Measurements from ENCODE around the gene LRRC7.

LRRC7 gene

DNA sequence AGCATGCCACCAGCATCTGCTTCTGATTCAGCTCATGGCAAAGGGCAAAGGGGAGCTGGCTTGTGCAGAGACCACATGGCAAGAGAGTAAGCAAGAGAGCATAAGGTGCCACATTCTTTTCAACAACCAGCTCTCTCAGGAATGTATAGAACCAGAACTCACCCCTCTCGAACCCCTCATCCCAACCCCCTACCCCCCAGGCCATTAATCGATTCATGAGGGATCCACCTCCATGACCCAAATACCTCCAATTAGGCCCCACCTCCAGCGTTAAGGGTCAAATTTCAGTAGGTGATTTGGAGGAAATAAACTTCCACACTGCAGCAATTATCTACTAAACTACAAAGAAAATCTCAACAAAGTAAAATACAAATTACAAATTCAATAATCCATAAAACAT is 32.2 kb upstream of the LRRC7 start:
- Histone ChIP-seq H3K36me3 (ENCODE audit: control insufficient read depth, insufficient read depth, low read length) (no peaks in the 10 kb centered on the region), H3K9me3 (ENCODE audit: control insufficient read depth, low read length) (no peaks in the 10 kb centered on the region), H3K4me3 (ENCODE audit: insufficient read depth, low read depth, low read length) (no peak overlapping the region), H3K27ac (ENCODE audit: insufficient read depth, low read depth, low read length, poor library complexity, severe bottlenecking) (no peak overlapping the region), H3K27me3 (ENCODE audit: control insufficient read depth, insufficient read depth, low read length, poor library complexity, severe bottlenecking) (no peaks in the 10 kb centered on the region), H3K4me1 (ENCODE audit: control insufficient read depth, insufficient read depth, low read length) (no peaks in the 10 kb centered on the region)
- WGBS, 2 experiments: 81 to 82% methylated on average over 3 of the region's 3 CpGs

DNA sequence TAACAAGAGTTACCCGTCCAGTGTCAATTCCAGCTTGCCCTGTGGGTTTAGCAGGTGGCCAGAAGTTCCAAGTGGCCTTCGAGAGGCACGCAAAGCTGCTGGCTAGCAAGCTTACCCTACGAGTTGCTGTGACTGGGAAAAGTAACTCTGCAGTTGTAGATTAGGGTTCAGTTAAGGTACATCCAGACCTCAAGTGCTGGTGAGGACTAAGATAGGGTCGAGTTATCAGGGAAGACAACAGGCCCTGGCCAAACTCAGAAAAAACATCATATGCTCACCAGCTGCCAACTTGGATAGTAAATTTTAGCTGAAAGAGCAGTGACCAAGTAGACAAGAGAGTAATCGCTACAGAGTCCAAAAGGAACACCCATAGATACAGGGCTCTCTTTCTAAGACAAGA is 27.7 kb upstream of the LRRC7 start:
- H3K4me3 ChIP-seq (ENCODE audit: insufficient read depth, low read depth, low read length): no peak overlapping the region
- no peaks in the 10 kb centered on the region for H3K9me3 ChIP-seq (ENCODE audit: control insufficient read depth, low read length)
- H3K36me3 ChIP-seq (ENCODE audit: control insufficient read depth, insufficient read depth, low read length): no peaks in the 10 kb centered on the region
- H3K27ac ChIP-seq (ENCODE audit: insufficient read depth, low read depth, low read length, poor library complexity, severe bottlenecking): no peak overlapping the region
- no peaks in the 10 kb centered on the region for H3K4me1 ChIP-seq (ENCODE audit: control insufficient read depth, insufficient read depth, low read length)
- 88 to 89% methylated on average over 6 of the region's 6 CpGs for WGBS, 2 experiments
- no peaks in the 10 kb centered on the region for H3K27me3 ChIP-seq (ENCODE audit: control insufficient read depth, insufficient read depth, low read length, poor library complexity, severe bottlenecking)

GRCh38 chr1:69551476-69552324 is 16.0 kb upstream of the LRRC7 start:
- Histone ChIP-seq H3K4me1 (ENCODE audit: control insufficient read depth, insufficient read depth, low read length) (no peaks in the 10 kb centered on the region), H3K4me3 (ENCODE audit: insufficient read depth, low read depth, low read length) (no peak overlapping the region), H3K9me3 (ENCODE audit: control insufficient read depth, low read length) (no peaks in the 10 kb centered on the region), H3K36me3 (ENCODE audit: control insufficient read depth, insufficient read depth, low read length) (no peaks in the 10 kb centered on the region), H3K27me3 (ENCODE audit: control insufficient read depth, insufficient read depth, low read length, poor library complexity, severe bottlenecking) (no peaks in the 10 kb centered on the region), H3K27ac (ENCODE audit: insufficient read depth, low read depth, low read length, poor library complexity, severe bottlenecking) (no peak overlapping the region)
- 88% methylated on average over 8 of the region's 8 CpGs for WGBS, 2 experiments

- Histone ChIP-seq H3K36me3 (ENCODE audit: control insufficient read depth, insufficient read depth, low read length) (no peaks in the 10 kb centered on the region), H3K4me3 (ENCODE audit: insufficient read depth, low read depth, low read length) (no peak overlapping the region), H3K4me1 (ENCODE audit: control insufficient read depth, insufficient read depth, low read length) (no peaks in the 10 kb centered on the region), H3K9me3 (ENCODE audit: control insufficient read depth, low read length) (no peaks in the 10 kb centered on the region), H3K27ac (ENCODE audit: insufficient read depth, low read depth, low read length, poor library complexity, severe bottlenecking) (no peak overlapping the region), H3K27me3 (ENCODE audit: control insufficient read depth, insufficient read depth, low read length, poor library complexity, severe bottlenecking) (no peaks in the 10 kb centered on the region)
- WGBS, 2 experiments: no CpG with 5 or more reads among the region's 1 CpG
These were observed 14.0 kb upstream of the LRRC7 start for GRCh38 chr1:69553726-69554125.

DNA sequence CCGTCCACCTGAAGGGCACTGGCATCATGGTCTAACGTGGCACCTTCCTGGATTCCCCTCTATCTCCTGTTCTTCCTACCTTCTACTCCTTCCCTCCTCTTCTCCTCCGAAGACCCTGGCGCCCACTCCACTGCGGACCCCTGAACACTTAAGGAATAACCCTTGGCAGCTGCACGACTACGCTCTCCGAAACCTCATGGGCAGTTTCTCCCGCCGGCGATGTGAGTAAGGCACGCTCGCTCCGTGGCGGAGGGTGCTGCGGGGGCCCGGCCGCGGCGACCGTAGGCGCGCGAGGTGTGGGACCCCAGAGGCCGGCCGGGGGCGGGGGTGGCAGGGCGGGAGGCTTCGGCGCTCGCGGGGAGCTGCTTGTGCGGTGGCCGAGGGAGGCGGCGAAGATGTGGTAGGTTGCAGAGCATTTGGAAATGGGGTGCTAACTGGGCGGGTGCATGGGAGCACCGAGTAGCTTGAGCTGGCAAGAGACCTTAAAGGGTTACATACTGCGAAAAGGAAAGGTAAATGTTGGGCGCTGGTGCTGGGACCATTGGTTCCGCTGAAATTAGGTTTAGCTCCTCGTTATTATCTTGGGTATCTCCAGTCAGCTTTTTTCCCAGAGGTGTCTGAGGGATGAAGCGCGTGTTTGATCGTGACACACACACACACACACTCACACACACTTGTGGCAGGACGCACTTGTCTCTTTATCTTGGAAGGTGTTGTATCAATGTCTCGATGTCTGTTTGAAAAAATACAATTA is 876 bp downstream of the LRRC7 start:
- 2% methylated on average over 44 to 47 of the region's 47 CpGs for WGBS, 2 experiments
- no peaks in the 10 kb centered on the region for H3K9me3 ChIP-seq (ENCODE audit: control insufficient read depth, low read length)
- H3K27ac ChIP-seq (ENCODE audit: insufficient read depth, low read depth, low read length, poor library complexity, severe bottlenecking): no peak overlapping the region
- H3K4me3 ChIP-seq (ENCODE audit: insufficient read depth, low read depth, low read length): peak overlapping the region; percentile 59
- no peaks in the 10 kb centered on the region for H3K36me3 ChIP-seq (ENCODE audit: control insufficient read depth, insufficient read depth, low read length)
- peaks cover 65% of the 10 kb centered on the region for H3K27me3 ChIP-seq (ENCODE audit: control insufficient read depth, insufficient read depth, low read length, poor library complexity, severe bottlenecking)
- peaks cover 4% of the 10 kb centered on the region for H3K4me1 ChIP-seq (ENCODE audit: control insufficient read depth, insufficient read depth, low read length)

DNA sequence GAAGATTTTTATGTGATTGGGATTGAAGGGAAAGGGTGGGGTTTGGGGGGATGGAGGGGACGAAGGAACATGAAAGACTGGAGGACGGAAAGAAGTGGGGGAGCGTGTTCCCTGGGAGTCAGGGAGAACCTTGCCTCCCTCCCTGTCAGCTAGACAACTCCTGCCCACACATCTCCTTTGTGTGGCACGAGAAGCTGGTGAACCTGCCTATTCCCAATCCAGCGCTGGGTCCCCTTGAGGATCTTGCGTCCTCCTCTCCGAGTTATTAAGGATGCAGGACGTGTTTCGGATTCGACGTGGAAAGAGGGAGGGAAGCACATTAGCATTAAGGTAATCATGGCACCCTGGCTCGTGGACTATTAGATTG is 1.4 kb downstream of the LRRC7 start:
- H3K4me1 ChIP-seq (ENCODE audit: control insufficient read depth, insufficient read depth, low read length): peaks cover 4% of the 10 kb centered on the region
- peaks cover 65% of the 10 kb centered on the region for H3K27me3 ChIP-seq (ENCODE audit: control insufficient read depth, insufficient read depth, low read length, poor library complexity, severe bottlenecking)
- WGBS, 2 experiments: 2 to 3% methylated on average over 12 of the region's 12 CpGs
- H3K27ac ChIP-seq (ENCODE audit: insufficient read depth, low read depth, low read length, poor library complexity, severe bottlenecking): no peak overlapping the region
- no peaks in the 10 kb centered on the region for H3K9me3 ChIP-seq (ENCODE audit: control insufficient read depth, low read length)
- peak overlapping the region; percentile 59 for H3K4me3 ChIP-seq (ENCODE audit: insufficient read depth, low read depth, low read length)
- H3K36me3 ChIP-seq (ENCODE audit: control insufficient read depth, insufficient read depth, low read length): no peaks in the 10 kb centered on the region

DNA sequence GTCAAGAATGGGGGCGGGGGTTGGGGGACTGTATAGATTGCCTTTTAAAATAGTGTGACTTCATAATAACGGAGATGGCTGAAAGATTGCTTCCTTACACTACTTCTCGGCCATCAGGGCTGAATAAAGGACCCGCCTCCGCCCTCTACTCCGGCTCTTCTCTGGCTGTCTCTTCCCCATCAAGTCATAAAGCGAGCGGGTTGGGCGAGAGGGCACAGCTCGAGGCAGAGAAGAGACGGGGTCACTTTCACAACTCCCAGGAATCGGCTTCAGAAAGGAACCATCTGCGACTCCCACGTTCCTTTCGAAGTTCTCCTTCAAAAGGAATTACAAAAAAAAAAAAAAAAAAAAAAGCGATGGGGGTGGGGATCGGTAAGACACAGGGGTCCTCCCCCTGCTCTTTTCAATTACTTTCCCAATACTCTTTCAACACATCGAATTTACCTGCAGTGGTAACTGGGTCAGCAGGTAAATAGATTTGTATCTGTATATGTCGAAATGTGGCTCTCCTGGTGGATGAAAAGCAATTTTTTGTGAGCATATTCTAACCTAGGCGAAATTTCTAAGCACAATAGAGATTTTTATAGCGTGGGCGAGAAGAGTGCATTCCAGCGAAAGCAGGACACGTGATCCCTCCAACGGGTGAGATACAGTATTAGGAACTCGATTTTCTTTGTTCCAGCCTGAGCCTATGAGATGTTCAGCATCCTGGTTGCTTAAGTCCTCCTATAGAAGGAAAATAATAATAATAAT is 2.0 kb downstream of the LRRC7 start:
- Histone ChIP-seq H3K4me3 (ENCODE audit: insufficient read depth, low read depth, low read length) (peak overlapping the region; percentile 59), H3K27ac (ENCODE audit: insufficient read depth, low read depth, low read length, poor library complexity, severe bottlenecking) (peak overlapping the region; percentile 70), H3K9me3 (ENCODE audit: control insufficient read depth, low read length) (no peaks in the 10 kb centered on the region), H3K4me1 (ENCODE audit: control insufficient read depth, insufficient read depth, low read length) (peaks cover 4% of the 10 kb centered on the region), H3K36me3 (ENCODE audit: control insufficient read depth, insufficient read depth, low read length) (no peaks in the 10 kb centered on the region), H3K27me3 (ENCODE audit: control insufficient read depth, insufficient read depth, low read length, poor library complexity, severe bottlenecking) (peaks cover 65% of the 10 kb centered on the region)
- 1 to 2% methylated on average over 20 to 25 of the region's 26 CpGs for WGBS, 2 experiments

DNA sequence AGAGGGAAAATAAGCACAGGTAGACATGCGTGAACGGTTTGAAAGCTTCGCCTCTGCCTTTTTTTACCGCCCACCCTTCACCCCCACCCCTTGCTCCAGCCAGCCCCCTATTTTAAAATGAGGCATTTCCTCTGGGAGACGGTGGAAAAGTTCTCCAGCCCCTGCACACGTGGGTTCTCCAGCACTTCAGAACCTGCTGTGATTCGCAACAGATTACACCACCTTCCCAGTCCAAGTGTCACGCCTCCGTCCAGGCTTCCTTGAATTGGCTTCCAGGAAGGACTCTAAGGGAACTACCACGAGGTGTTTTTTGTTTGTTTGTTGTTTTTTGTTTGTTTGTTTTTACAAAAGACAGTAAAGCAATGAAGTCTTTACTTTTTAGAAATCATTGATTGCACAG is 2.6 kb downstream of the LRRC7 start:
- Histone ChIP-seq H3K36me3 (ENCODE audit: control insufficient read depth, insufficient read depth, low read length) (no peaks in the 10 kb centered on the region), H3K4me3 (ENCODE audit: insufficient read depth, low read depth, low read length) (no peak overlapping the region), H3K9me3 (ENCODE audit: control insufficient read depth, low read length) (no peaks in the 10 kb centered on the region), H3K27me3 (ENCODE audit: control insufficient read depth, insufficient read depth, low read length, poor library complexity, severe bottlenecking) (peaks cover 59% of the 10 kb centered on the region), H3K27ac (ENCODE audit: insufficient read depth, low read depth, low read length, poor library complexity, severe bottlenecking) (no peak overlapping the region), H3K4me1 (ENCODE audit: control insufficient read depth, insufficient read depth, low read length) (peaks cover 4% of the 10 kb centered on the region)
- 3 to 5% methylated on average over 10 of the region's 10 CpGs for WGBS, 2 experiments

DNA sequence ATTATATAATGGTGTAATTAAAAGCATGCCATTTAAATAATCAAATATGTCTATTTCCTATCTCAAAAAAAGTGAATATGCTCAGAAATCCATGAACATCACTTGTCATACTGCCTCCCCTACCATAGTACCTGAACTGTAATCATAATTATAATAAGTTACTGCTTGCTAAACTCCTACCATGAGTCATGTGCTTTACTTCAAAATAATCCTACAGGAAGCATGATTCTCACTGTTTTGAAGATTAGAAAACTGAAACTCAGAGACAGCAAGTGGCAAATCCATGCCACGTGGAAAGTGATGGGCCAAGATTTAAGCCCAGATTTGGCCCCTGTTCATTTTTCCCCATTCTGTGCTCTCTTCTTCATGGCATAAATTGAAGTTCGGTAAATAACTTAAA is 5.2 kb downstream of the LRRC7 start:
- no peak overlapping the region for H3K27ac ChIP-seq (ENCODE audit: insufficient read depth, low read depth, low read length, poor library complexity, severe bottlenecking)
- H3K27me3 ChIP-seq (ENCODE audit: control insufficient read depth, insufficient read depth, low read length, poor library complexity, severe bottlenecking): peaks cover 34% of the 10 kb centered on the region
- H3K9me3 ChIP-seq (ENCODE audit: control insufficient read depth, low read length): no peaks in the 10 kb centered on the region
- H3K4me1 ChIP-seq (ENCODE audit: control insufficient read depth, insufficient read depth, low read length): peaks cover 4% of the 10 kb centered on the region
- 89 to 93% methylated on average over 2 of the region's 2 CpGs for WGBS, 2 experiments
- H3K4me3 ChIP-seq (ENCODE audit: insufficient read depth, low read depth, low read length): no peak overlapping the region
- H3K36me3 ChIP-seq (ENCODE audit: control insufficient read depth, insufficient read depth, low read length): no peaks in the 10 kb centered on the region

GRCh38 chr1:69573911-69574310 is 6.2 kb downstream of the LRRC7 start:
- Histone ChIP-seq H3K4me1 (ENCODE audit: control insufficient read depth, insufficient read depth, low read length) (peaks cover 4% of the 10 kb centered on the region), H3K27ac (ENCODE audit: insufficient read depth, low read depth, low read length, poor library complexity, severe bottlenecking) (no peak overlapping the region), H3K36me3 (ENCODE audit: control insufficient read depth, insufficient read depth, low read length) (no peaks in the 10 kb centered on the region), H3K27me3 (ENCODE audit: control insufficient read depth, insufficient read depth, low read length, poor library complexity, severe bottlenecking) (peaks cover 24% of the 10 kb centered on the region), H3K9me3 (ENCODE audit: control insufficient read depth, low read length) (no peaks in the 10 kb centered on the region), H3K4me3 (ENCODE audit: insufficient read depth, low read depth, low read length) (no peak overlapping the region)
- WGBS, 2 experiments: 46 to 48% methylated on average over 2 of the region's 2 CpGs
